Endodermal cell (in vitro differentiated cells): ENCODE data around the gene SLC2A6. TPM values are rescaled to one million over a fixed set of nuclear protein-coding genes. Genes with fewer than 3 reads are reported as not detected.

Source experiments
- DNase-seq: peaks from one replicate; pipeline ENCODE4 v3.0.0-alpha.2; 2017
- H3K27ac ChIP-seq: 2 replicates; pipeline ENCODE4 v1.5.1; 2013; ENCODE audit warnings: mild to moderate bottlenecking, low read depth, low read length, moderate library complexity
- H3K27me3 ChIP-seq: 2 replicates; pipeline ENCODE4 v1.6.1; 2013; ENCODE audit warnings: mild to moderate bottlenecking, low read length, moderate library complexity; ENCODE audit not compliant: insufficient read depth, control insufficient read depth, poor library complexity, severe bottlenecking
- H3K36me3 ChIP-seq: 2 replicates; pipeline ENCODE4 v1.7.0; 2013; ENCODE audit warnings: mild to moderate bottlenecking, low read length, moderate library complexity; ENCODE audit not compliant: control insufficient read depth, insufficient read depth
- H3K4me1 ChIP-seq: one replicate; pipeline ENCODE4 v1.7.0; 2013; ENCODE audit warnings: low read length; ENCODE audit not compliant: control insufficient read depth, insufficient read depth
- H3K4me3 ChIP-seq: 2 replicates; pipeline ENCODE4 v1.5.1; 2013; ENCODE audit warnings: mild to moderate bottlenecking, low read length, moderate library complexity
- H3K9ac ChIP-seq: 2 replicates; pipeline ENCODE4 v1.6.1; 2013; ENCODE audit warnings: mild to moderate bottlenecking, low read length, moderate library complexity; ENCODE audit not compliant: poor library complexity, severe bottlenecking; ENCODE audit errors: extremely low read depth
- H3K9me3 ChIP-seq: 2 replicates; pipeline ENCODE4 v1.6.1; 2013; ENCODE audit warnings: mild to moderate bottlenecking, low read length, moderate library complexity; ENCODE audit not compliant: control insufficient read depth
- H3K27ac Mint-ChIP-seq: 2 replicates; pipeline ENCODE4 v1.8.0; 2020; ENCODE audit warnings: mixed read lengths
- H3K27me3 Mint-ChIP-seq: 2 replicates; pipeline ENCODE4 v1.8.0; 2021; ENCODE audit warnings: mild to moderate bottlenecking, mixed read lengths; ENCODE audit not compliant: insufficient read depth
- H3K36me3 Mint-ChIP-seq: 2 replicates; pipeline ENCODE4 v1.8.0; 2020; ENCODE audit warnings: low read depth, mixed read lengths
- H3K4me1 Mint-ChIP-seq: 2 replicates; pipeline ENCODE4 v1.8.0; 2020; ENCODE audit warnings: mixed read lengths
- H3K4me3 Mint-ChIP-seq: 2 replicates; pipeline ENCODE4 v1.8.0; 2020; ENCODE audit warnings: mild to moderate bottlenecking, moderate library complexity, mixed read lengths
- H3K9me3 Mint-ChIP-seq: 2 replicates; pipeline ENCODE4 v1.8.0; 2020; ENCODE audit warnings: mild to moderate bottlenecking, mixed read lengths
- CTCF ChIP-seq: fragments of 200-600 bp; sonication (generic); conservative IDR thresholded peaks from 2 replicates; pipeline ENCODE4 v1.5.0; 2021; ENCODE audit warnings: antibody characterized with exemption, mild to moderate bottlenecking
- WGBS, 2 experiments: methylation state at CpG; one replicate each; pipeline versions ENCODE4 v1.1.5 to v1.1.7; 2013; ENCODE audit warnings: missing lambda C conversion rate in 2 of 2, mixed read lengths in 1 of 2; ENCODE audit not compliant: insufficient coverage in 1 of 2, insufficient read length in 1 of 2; 5-methylcytosine and 5-hydroxymethylcytosine counted together
- total RNA-seq, 2 donors: library from RNA; stranded (reverse); fragmentation: NEBNext Ultra II Directional in 1 of 2; extraction: Animal tissue kit (Norgen Biotek cat#: 25700) in 1 of 2; gene quantifications; 2 replicates in 1 of 2; 3 replicates in 1 of 2; pipeline ENCODE4 v1.2.1, GENCODE V29; 2021

Gene SLC2A6
- total RNA-seq, 2 donors from 2014 or later: 11.6 to 17.7 TPM

DNA sequence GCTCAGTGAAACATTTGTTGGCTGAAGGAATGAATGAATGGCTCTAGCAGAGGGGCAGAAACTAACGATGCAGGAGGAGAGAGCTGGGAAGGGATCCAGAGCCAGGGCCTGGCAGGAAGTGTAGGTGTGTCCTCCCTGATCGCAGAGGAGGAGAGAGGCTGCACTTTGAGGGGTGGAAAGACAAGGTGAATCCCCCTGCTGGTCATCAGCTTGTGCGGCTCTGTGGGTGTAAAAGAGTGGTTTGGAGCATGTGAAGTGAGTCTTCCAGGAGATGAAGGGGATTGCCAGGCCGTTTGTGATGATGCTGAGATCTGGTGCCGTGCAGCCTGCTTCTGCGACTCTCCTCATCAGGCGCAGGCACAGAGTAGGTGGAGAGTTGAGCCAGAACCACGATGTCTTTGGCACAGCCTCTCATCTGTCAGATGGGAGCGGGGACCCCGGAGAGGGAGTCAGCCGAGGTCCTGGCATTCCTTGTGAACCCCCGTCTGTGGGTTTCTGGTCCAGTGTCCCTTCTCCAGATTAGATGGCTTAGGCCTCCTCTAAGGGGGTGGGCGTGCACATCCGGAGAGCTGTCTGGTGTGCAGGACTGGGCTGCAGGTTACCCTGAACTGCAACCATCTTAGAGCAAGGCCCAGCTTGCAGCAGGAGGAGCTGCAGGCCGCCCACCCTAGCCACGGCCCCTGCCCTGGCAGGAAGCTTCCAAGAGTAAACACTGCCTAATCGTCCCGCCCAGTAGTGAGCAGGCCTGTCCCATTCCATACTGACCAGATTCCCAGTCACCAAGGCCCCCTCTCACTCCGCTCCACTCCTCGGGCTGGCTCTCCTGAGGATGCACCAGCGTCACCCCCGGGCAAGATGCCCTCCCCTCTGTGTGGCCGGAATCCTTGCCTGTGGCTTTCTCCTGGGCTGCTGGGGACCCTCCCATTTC, 57.0 kb downstream of the SLC2A6 start, which contains the start of gene ADAMTS13:
TSS of gene ADAMTS13 (plus strand) at position 753 of the 928 bp plus-strand sequence. CDS start at position 830, 77 bp downstream.
- Histone ChIP-seq H3K9ac (no peak within 1 kb of the TSS), H3K27me3 (no peaks in the 10 kb centered on the region), H3K36me3 (no peaks in the 10 kb centered on the region), H3K4me3 (no peak within 1 kb of the TSS), H3K9me3 (peaks cover 9% of the 10 kb centered on the region), H3K4me1 (no peaks in the 10 kb centered on the region), H3K27ac (no peak within 1 kb of the TSS)
- H3K4me3 Mint-ChIP-seq: no peak within 1 kb of the TSS
- peak; percentile 71 for TF ChIP-seq CTCF
- H3K36me3 Mint-ChIP-seq: peaks cover 3% of the 10 kb centered on the region
- H3K9me3 Mint-ChIP-seq: peaks cover 15% of the 10 kb centered on the region
- H3K27me3 Mint-ChIP-seq: peaks cover 2% of the 10 kb centered on the region
- H3K27ac Mint-ChIP-seq: peak within 1 kb of the TSS; percentile 36
- DNase-seq: peak; percentile 86
- H3K4me1 Mint-ChIP-seq: peaks cover 9% of the 10 kb centered on the region
- WGBS, 2 experiments: 82 to 83% methylated on average over 19 to 23 of the region's 23 CpGs

Other genes starting within 250 kb of the SLC2A6 start
- 1 to 10 TPM in 1 of 2 donors, under 1 TPM in 1; 0.35 to 1.2 TPM for gene ABO, start 203.9 kb downstream of the SLC2A6 start, total RNA-seq
- gene SURF6, start 142.9 kb downstream of the SLC2A6 start, total RNA-seq: 10 to 100 TPM; 22.9 to 27.5 TPM
- gene MED22, start 131.0 kb downstream of the SLC2A6 start, total RNA-seq: 10 to 100 TPM; 54.6 to 57.3 TPM
- 1,000 to 10,000 TPM; 2,418 to 2,634 TPM for gene RPL7A, start 130.9 kb downstream of the SLC2A6 start, total RNA-seq
- gene SURF1, start 122.6 kb downstream of the SLC2A6 start, total RNA-seq: 10 to 100 TPM; 45.1 to 54.4 TPM
- 10 to 100 TPM; 18.0 to 25.9 TPM for gene SURF2, start 122.5 kb downstream of the SLC2A6 start, total RNA-seq
- gene SURF4, start 103.0 kb downstream of the SLC2A6 start, total RNA-seq: 100 to 1,000 TPM; 178 to 187 TPM
- gene STKLD1, start 102.7 kb downstream of the SLC2A6 start, total RNA-seq: under 1 TPM in 1 of 2 donors, not detected in 1; 0.95 TPM
- gene REXO4, start 61.1 kb downstream of the SLC2A6 start, total RNA-seq: 10 to 100 TPM; 30.2 to 36.5 TPM
- 10 to 100 TPM; 13.5 to 21.7 TPM for gene ADAMTS13, start 56.7 kb downstream of the SLC2A6 start, total RNA-seq
- gene CACFD1, start 19.1 kb downstream of the SLC2A6 start, total RNA-seq: 10 to 100 TPM; 30.6 to 35.0 TPM
- gene MYMK, start 45.9 kb upstream of the SLC2A6 start, total RNA-seq: not detected
- gene ADAMTSL2, start 55.6 kb upstream of the SLC2A6 start, total RNA-seq: under 1 TPM; 0.18 to 0.93 TPM
- not detected for gene FAM163B, start 130.3 kb upstream of the SLC2A6 start, total RNA-seq
- gene DBH, start 157.3 kb upstream of the SLC2A6 start, total RNA-seq: not detected